Upper lobe of left lung (tissue), 4 donors: ENCODE measurements around the gene ADAMTS17.

Source experiments
- POLR2AphosphoS5 ChIP-seq, 2 donors: sonication (generic); formaldehyde crosslinking; IDR thresholded peaks; one replicate each; pipeline ENCODE4 v1.5.1; 2017; ENCODE audit warnings: antibody characterized with exemption in 2 of 2
- TF ChIP-seq, protein P1 (sequence below), 6 experiments: fragments of 450-650 bp in 4 of 6; fragments of 200-600 bp in 2 of 6; sonication (generic) in 2 of 6; IDR thresholded peaks; one replicate each; pipeline ENCODE4 v1.5.1; 2016 to 2019; ENCODE audit warnings: antibody characterized with exemption in 6 of 6

- TF ChIP-seq POLR2AphosphoS5 (IDR thresholded peaks at IDR 0.05) = no peak
- TF ChIP-seq, protein P1, sequence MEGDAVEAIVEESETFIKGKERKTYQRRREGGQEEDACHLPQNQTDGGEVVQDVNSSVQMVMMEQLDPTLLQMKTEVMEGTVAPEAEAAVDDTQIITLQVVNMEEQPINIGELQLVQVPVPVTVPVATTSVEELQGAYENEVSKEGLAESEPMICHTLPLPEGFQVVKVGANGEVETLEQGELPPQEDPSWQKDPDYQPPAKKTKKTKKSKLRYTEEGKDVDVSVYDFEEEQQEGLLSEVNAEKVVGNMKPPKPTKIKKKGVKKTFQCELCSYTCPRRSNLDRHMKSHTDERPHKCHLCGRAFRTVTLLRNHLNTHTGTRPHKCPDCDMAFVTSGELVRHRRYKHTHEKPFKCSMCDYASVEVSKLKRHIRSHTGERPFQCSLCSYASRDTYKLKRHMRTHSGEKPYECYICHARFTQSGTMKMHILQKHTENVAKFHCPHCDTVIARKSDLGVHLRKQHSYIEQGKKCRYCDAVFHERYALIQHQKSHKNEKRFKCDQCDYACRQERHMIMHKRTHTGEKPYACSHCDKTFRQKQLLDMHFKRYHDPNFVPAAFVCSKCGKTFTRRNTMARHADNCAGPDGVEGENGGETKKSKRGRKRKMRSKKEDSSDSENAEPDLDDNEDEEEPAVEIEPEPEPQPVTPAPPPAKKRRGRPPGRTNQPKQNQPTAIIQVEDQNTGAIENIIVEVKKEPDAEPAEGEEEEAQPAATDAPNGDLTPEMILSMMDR (IDR thresholded peaks at IDR 0.05) = no peak
Observed at GRCh38 chr15:100042558-100042957, 299.2 kb downstream of the ADAMTS17 start.
